Ishikawa (cell line): ENCODE data around the gene NAV1.

Source experiments
- CEBPB ChIP-seq: IDR thresholded peaks from 2 replicates; pipeline ENCODE4 v1.6.1; 2012
- CREB1 ChIP-seq: IDR thresholded peaks from 2 replicates; pipeline ENCODE4 v1.6.1; 2012; ENCODE audit warnings: low read depth
- EGR1 ChIP-seq: IDR thresholded peaks from 2 replicates; pipeline ENCODE4 v1.6.1; 2012
- EP300 ChIP-seq: IDR thresholded peaks from 2 replicates; pipeline ENCODE4 v1.6.1; 2012; ENCODE audit warnings: borderline replicate concordance
- NFIC ChIP-seq: IDR thresholded peaks from 2 replicates; pipeline ENCODE4 v1.6.1; 2012
- RAD21 ChIP-seq: IDR thresholded peaks from 2 replicates; pipeline ENCODE4 v1.6.1; 2012; ENCODE audit warnings: low read depth
- YY1 ChIP-seq: IDR thresholded peaks from 2 replicates; pipeline ENCODE4 v1.6.1; 2012; ENCODE audit warnings: low read depth
- ZBTB7A ChIP-seq: IDR thresholded peaks from 2 replicates; pipeline ENCODE4 v1.6.1; 2012; ENCODE audit warnings: low read depth
- TF ChIP-seq, protein P1 (sequence below): IDR thresholded peaks from 2 replicates; pipeline ENCODE4 v1.6.1; 2012

DNA sequence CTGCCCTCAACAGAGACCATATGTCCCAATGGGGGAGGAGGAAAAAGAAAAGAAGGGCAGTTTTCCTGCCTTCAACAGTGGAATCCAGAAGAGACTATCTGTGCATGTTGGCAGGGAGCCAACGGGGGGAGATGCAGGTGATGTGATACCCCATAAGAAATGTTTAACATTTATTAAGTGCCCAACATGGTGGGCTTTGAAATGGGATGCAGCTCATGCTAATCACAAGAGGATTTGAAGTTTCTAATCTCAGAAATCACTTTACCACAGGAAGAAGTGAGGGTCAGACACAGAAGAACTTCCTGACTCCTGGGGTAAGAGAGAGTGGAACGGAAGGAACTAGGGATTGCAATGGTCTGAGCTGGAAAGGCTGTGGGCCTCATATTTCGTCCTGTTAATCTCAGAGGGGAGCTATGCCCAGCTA is 48.2 kb upstream of the NAV1 start:
- TF ChIP-seq, protein P1, sequence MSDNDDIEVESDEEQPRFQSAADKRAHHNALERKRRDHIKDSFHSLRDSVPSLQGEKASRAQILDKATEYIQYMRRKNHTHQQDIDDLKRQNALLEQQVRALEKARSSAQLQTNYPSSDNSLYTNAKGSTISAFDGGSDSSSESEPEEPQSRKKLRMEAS = no peak
- TF ChIP-seq YY1 = no peak
- TF ChIP-seq CEBPB = no peak
- TF ChIP-seq RAD21 = no peak
- TF ChIP-seq CREB1 = no peak
- no peak for TF ChIP-seq EP300
- no peak for TF ChIP-seq EGR1
- TF ChIP-seq NFIC = peak; percentile 52; the same call in 1 of the 2 replicates
- TF ChIP-seq ZBTB7A = no peak
